ENCODE results near the gene MACROD2.

MACROD2 gene

DNA sequence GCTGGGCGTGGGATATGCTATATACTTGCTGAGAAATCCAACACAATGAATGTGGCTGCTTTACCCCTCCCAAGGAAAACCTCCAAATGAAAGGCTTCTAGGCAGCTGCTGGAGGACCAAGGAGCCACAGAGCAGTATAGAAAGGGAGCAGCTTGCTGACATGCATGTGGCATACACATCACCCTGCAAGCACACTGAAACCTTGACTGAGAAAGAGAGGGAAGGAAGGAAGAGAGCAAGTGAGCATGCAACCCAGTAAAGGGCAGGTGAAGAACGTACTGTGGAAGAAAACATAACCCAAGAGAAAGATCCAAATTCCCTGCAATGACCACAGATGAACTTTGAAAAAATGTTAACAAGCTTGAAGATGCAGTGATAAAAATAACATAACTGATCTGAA, 2034.9 kb downstream of the MACROD2 start:
- no peak for DNase-seq

DNA sequence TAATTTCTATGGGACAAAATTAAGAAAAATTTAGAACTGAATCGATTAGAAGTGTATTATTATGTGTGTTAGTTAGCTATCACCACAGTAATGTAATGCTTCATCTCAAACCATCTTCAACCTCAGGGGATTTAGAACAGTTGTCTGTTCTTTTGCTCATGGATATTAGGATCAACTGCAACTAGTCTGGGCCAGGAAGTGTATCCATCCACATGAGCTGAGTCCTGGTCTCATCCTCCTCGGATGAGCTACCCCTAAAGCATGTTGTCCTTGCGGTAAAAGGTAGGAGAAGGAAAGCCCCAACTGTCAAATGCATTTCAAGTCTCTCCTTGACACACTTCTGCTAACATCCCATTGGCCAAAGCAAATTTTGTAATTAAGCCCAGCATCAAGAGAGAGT, 2040.3 kb downstream of the MACROD2 start:
- DNase-seq, result no peak

GRCh38 chr20:16036331-16036730, 2041.0 kb downstream of the MACROD2 start:
- no peak for DNase-seq

- no peak for DNase-seq
Observed at GRCh38 chr20:16040742-16041141, 2045.4 kb downstream of the MACROD2 start.

- no peak for DNase-seq
Observed at GRCh38 chr20:16042731-16043130, 2047.4 kb downstream of the MACROD2 start.

DNA sequence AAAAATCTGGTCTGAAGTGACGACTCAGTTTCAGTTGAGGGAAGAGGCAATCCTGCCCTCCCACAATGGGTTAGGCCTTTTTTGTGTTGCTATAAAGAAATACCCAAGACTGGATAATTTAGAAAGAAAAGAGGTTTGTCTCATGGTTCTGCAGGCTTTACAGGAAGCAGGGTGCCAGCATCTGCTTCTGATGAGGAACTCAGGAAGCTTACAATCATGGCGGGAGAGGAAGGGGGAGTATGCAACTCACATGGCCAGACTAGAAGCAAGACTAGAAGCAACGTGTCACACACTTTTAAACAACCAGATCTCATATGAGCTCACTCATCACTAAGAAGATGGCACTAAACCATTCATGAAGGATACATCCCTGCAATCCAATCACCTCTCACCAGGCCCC, 2048.6 kb downstream of the MACROD2 start:
- no peak for DNase-seq

- DNase-seq, result no peak
Observed at GRCh38 chr20:16048876-16049275, 2053.6 kb downstream of the MACROD2 start.

GRCh38 chr20:16049529-16050093, 2054.3 kb downstream of the MACROD2 start:
- DNase-seq, result no peak

- no peak for DNase-seq
Observed at GRCh38 chr20:16050366-16050765, 2055.1 kb downstream of the MACROD2 start.

- DNase-seq, result no peak
Observed at GRCh38 chr20:16051968-16052367, 2056.7 kb downstream of the MACROD2 start.

- no peak for DNase-seq
Observed at GRCh38 chr20:16052456-16052855, 2057.1 kb downstream of the MACROD2 start.

GRCh38 chr20:16054985-16055384, 2059.7 kb downstream of the MACROD2 start:
- DNase-seq, result no peak

GRCh38 chr20:16057651-16058050, 2062.3 kb downstream of the MACROD2 start:
- DNase-seq, result no peak

GRCh38 chr20:16058268-16058667, 2063.0 kb downstream of the MACROD2 start:
- no peak for DNase-seq

GRCh38 chr20:16059841-16060240, 2064.5 kb downstream of the MACROD2 start:
- no peak for DNase-seq

DNA sequence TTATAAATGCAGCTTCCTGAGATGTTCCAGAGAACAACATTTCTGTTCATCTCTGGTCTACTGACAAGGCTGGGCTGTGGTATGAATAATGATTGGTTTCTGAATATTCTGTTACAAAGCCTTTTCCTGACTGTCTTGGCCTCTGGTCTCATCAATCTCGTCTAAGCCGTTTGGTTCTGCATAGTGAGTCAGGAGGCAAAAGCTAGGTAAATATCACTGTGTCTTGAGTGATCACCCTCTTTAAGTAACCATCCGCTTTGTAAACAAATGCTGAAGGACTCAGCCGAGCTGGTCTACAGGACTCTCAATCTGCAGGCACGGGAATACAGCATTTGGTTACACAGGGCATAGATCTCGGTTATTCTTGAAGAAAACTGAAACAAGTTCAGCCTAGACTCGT, 2066.0 kb downstream of the MACROD2 start:
- no peak for DNase-seq

- no peak for DNase-seq
Observed at GRCh38 chr20:16062661-16063581, 2067.6 kb downstream of the MACROD2 start.

- DNase-seq, result no peak
Observed at GRCh38 chr20:16063881-16064280, 2068.6 kb downstream of the MACROD2 start.

- no peak for DNase-seq
Observed at GRCh38 chr20:16064989-16065707, 2069.8 kb downstream of the MACROD2 start.

DNA sequence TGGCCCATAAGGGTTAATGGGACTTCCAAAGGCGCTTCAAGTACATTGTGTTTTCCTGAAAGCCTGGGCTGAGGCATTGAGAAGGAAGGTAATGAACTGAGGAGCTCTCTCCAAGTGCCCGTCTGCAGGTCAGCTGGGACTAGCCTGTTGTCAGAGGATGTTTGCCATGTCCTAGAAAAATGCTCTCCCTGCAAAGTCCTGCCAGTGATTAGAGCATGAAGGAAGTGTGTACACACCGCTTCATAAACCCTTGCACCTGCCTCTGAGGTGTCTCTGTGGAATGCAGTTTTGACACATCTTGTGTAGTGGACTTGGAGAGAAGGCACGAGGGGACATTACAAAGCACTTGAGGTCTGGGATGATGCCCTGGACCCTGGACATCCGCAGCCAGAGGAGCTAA, 2071.3 kb downstream of the MACROD2 start:
- DNase-seq, result no peak

DNA sequence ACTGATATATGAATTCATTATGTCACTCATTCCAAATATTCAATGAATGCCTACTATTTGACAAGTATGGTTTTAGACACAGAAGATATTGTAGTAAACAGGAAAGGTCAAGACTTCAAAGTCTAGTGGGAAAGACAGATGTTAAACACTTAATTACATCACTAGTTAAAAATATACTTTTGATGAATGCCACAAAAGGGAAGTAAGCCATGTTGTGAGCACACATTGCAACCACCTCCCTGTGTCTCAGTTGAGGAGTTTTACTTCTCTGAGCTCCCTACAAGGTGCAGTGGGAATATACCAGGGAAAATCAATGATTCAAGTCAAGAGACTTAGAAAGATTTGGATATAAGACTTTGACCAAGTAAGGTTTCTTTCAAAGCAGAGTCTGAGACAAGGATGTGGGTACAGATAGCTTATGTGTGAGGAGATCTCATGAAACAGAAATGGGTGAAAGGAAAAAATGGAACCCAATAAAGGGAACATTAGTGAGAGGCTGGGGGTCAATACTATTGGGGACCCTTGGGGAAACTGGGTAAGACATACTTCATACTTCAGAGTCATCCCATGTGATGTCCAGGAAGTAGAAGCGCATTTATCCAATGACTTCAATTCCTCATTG, 2074.2 kb downstream of the MACROD2 start:
- DNase-seq, result no peak

DNA sequence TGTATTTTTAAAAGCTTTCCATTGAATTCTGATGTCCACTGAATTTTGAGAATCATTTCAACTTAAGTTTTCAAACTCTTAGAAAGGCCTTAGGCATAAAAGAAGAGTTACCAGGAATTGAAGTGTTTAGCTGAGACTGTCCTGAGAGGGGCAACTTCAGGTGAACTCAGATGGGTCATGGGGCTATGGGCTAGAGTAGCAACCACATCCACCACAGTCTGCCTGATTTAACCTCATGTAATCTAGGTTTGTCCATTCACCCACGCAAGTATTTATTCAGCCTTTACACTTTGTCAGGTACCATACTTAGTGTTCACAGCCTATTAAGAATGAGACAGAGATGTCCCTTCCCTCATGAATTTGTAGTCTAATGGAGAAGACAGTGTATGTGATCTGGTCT, 2076.9 kb downstream of the MACROD2 start:
- no peak for DNase-seq

GRCh38 chr20:16078172-16078898, 2083.0 kb downstream of the MACROD2 start:
- no peak for DNase-seq

Data from activated naive CD4-positive, alpha-beta T cell (primary cell).